Endodermal cell (in vitro differentiated cells): ENCODE measurements around the gene BRI3BP. TPM values are rescaled to one million over a fixed set of nuclear protein-coding genes. Genes with fewer than 3 reads are reported as not detected.

Experiments
- DNase-seq: peaks from one replicate; pipeline ENCODE4 v3.0.0-alpha.2; 2017
- H3K27ac ChIP-seq: 2 replicates; pipeline ENCODE4 v1.5.1; 2013; ENCODE audit warnings: mild to moderate bottlenecking, low read depth, low read length, moderate library complexity
- H3K27me3 ChIP-seq: 2 replicates; pipeline ENCODE4 v1.6.1; 2013; ENCODE audit warnings: mild to moderate bottlenecking, low read length, moderate library complexity; ENCODE audit not compliant: insufficient read depth, control insufficient read depth, poor library complexity, severe bottlenecking
- H3K36me3 ChIP-seq: 2 replicates; pipeline ENCODE4 v1.7.0; 2013; ENCODE audit warnings: mild to moderate bottlenecking, low read length, moderate library complexity; ENCODE audit not compliant: control insufficient read depth, insufficient read depth
- H3K4me1 ChIP-seq: one replicate; pipeline ENCODE4 v1.7.0; 2013; ENCODE audit warnings: low read length; ENCODE audit not compliant: control insufficient read depth, insufficient read depth
- H3K4me3 ChIP-seq: 2 replicates; pipeline ENCODE4 v1.5.1; 2013; ENCODE audit warnings: mild to moderate bottlenecking, low read length, moderate library complexity
- H3K9ac ChIP-seq: 2 replicates; pipeline ENCODE4 v1.6.1; 2013; ENCODE audit warnings: mild to moderate bottlenecking, low read length, moderate library complexity; ENCODE audit not compliant: poor library complexity, severe bottlenecking; ENCODE audit errors: extremely low read depth
- H3K9me3 ChIP-seq: 2 replicates; pipeline ENCODE4 v1.6.1; 2013; ENCODE audit warnings: mild to moderate bottlenecking, low read length, moderate library complexity; ENCODE audit not compliant: control insufficient read depth
- H3K27ac Mint-ChIP-seq: 2 replicates; pipeline ENCODE4 v1.8.0; 2020; ENCODE audit warnings: mixed read lengths
- H3K27me3 Mint-ChIP-seq: 2 replicates; pipeline ENCODE4 v1.8.0; 2021; ENCODE audit warnings: mild to moderate bottlenecking, mixed read lengths; ENCODE audit not compliant: insufficient read depth
- H3K36me3 Mint-ChIP-seq: 2 replicates; pipeline ENCODE4 v1.8.0; 2020; ENCODE audit warnings: low read depth, mixed read lengths
- H3K4me1 Mint-ChIP-seq: 2 replicates; pipeline ENCODE4 v1.8.0; 2020; ENCODE audit warnings: mixed read lengths
- H3K4me3 Mint-ChIP-seq: 2 replicates; pipeline ENCODE4 v1.8.0; 2020; ENCODE audit warnings: mild to moderate bottlenecking, moderate library complexity, mixed read lengths
- H3K9me3 Mint-ChIP-seq: 2 replicates; pipeline ENCODE4 v1.8.0; 2020; ENCODE audit warnings: mild to moderate bottlenecking, mixed read lengths
- WGBS, 2 experiments: methylation state at CpG; one replicate each; pipeline versions ENCODE4 v1.1.5 to v1.1.7; 2013; ENCODE audit warnings: missing lambda C conversion rate in 2 of 2, mixed read lengths in 1 of 2; ENCODE audit not compliant: insufficient coverage in 1 of 2, insufficient read length in 1 of 2; 5-methylcytosine and 5-hydroxymethylcytosine counted together
- total RNA-seq, 2 donors: library from RNA; stranded (reverse); fragmentation: NEBNext Ultra II Directional in 1 of 2; extraction: Animal tissue kit (Norgen Biotek cat#: 25700) in 1 of 2; gene quantifications; 2 replicates in 1 of 2; 3 replicates in 1 of 2; pipeline ENCODE4 v1.2.1, GENCODE V29; 2021
- TF ChIP-seq, protein P1 (sequence below): fragments of 200-600 bp; sonication (generic); conservative IDR thresholded peaks from 2 replicates; pipeline ENCODE4 v1.5.0; 2021; ENCODE audit warnings: antibody characterized with exemption, mild to moderate bottlenecking

Gene BRI3BP
- total RNA-seq, 2 donors from 2014 or later = 10.5 to 16.0 TPM

DNA sequence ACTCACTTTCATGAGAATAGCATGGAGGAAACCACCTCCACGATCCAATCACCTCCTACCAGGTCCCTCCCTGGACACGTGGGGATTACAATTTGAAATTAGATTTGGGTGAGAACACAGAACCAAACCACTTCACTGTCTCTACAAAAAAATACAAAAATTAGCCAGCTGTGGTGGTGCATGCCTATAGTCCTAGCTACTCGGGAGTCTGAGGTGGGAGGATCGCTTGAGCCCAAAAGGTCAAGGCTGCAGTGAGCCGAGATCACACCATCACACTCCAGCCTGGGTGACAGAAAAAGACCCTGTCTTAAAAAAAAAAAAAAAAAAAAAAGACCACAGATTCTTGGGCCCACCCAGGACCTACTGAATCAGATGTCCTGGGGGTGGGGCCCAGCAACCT is 28.3 kb downstream of the BRI3BP start:
- Histone ChIP-seq H3K36me3 (peaks cover 9% of the 10 kb centered on the region), H3K27me3 (no peaks in the 10 kb centered on the region), H3K4me3 (no peak overlapping the region), H3K9ac (no peak overlapping the region), H3K4me1 (no peaks in the 10 kb centered on the region), H3K9me3 (peaks cover 7% of the 10 kb centered on the region), H3K27ac (no peak overlapping the region)
- 89 to 100% methylated on average over 1 to 5 of the region's 5 CpGs for WGBS, 2 experiments
- Mint-ChIP-seq H3K4me1 (no peaks in the 10 kb centered on the region), H3K9me3 (peaks cover 6% of the 10 kb centered on the region), H3K27ac (no peak overlapping the region), H3K27me3 (no peaks in the 10 kb centered on the region), H3K4me3 (no peak overlapping the region), H3K36me3 (peaks cover 48% of the 10 kb centered on the region)
- TF ChIP-seq, protein P1, sequence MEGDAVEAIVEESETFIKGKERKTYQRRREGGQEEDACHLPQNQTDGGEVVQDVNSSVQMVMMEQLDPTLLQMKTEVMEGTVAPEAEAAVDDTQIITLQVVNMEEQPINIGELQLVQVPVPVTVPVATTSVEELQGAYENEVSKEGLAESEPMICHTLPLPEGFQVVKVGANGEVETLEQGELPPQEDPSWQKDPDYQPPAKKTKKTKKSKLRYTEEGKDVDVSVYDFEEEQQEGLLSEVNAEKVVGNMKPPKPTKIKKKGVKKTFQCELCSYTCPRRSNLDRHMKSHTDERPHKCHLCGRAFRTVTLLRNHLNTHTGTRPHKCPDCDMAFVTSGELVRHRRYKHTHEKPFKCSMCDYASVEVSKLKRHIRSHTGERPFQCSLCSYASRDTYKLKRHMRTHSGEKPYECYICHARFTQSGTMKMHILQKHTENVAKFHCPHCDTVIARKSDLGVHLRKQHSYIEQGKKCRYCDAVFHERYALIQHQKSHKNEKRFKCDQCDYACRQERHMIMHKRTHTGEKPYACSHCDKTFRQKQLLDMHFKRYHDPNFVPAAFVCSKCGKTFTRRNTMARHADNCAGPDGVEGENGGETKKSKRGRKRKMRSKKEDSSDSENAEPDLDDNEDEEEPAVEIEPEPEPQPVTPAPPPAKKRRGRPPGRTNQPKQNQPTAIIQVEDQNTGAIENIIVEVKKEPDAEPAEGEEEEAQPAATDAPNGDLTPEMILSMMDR = no peak
- DNase-seq = no peak

DNA sequence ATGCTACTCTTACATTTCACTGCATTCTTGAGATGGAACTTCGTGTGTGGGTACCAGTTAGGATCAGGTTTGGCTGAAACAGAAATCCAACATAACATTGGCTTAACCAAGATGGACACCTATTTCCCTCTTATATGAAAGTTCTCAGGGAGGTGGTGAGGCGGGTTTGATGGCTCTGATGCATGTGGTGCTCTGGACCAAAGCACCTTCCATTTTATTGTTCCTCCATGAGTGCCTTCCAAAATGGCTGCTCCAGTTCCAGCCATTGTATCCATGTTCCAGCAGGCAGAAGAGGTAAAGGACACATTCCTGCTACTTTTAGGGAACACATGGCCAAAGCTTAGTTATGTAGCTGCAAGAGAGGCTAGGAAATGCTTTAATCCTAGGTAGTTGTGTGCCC is 29.6 kb downstream of the BRI3BP start:
- no peak overlapping the region for H3K27ac ChIP-seq
- no peak overlapping the region for H3K27ac Mint-ChIP-seq
- peaks cover 9% of the 10 kb centered on the region for H3K36me3 ChIP-seq
- no peaks in the 10 kb centered on the region for H3K27me3 Mint-ChIP-seq
- peaks cover 7% of the 10 kb centered on the region for H3K9me3 ChIP-seq
- H3K9me3 Mint-ChIP-seq = peaks cover 6% of the 10 kb centered on the region
- 89 to 100% methylated on average over 1 to 2 of the region's 2 CpGs for WGBS, 2 experiments
- no peaks in the 10 kb centered on the region for H3K27me3 ChIP-seq
- H3K4me3 Mint-ChIP-seq = no peak overlapping the region
- no peaks in the 10 kb centered on the region for H3K4me1 Mint-ChIP-seq
- H3K4me1 ChIP-seq = no peaks in the 10 kb centered on the region
- H3K36me3 Mint-ChIP-seq = peaks cover 43% of the 10 kb centered on the region
- TF ChIP-seq, protein P1 = no peak
- no peak overlapping the region for H3K4me3 ChIP-seq
- H3K9ac ChIP-seq = no peak overlapping the region
- DNase-seq = no peak

GRCh38 chr12:125024949-125025563 is 31.6 kb downstream of the BRI3BP start:
- H3K9me3 Mint-ChIP-seq = peaks cover 6% of the 10 kb centered on the region
- Histone ChIP-seq H3K27me3 (no peaks in the 10 kb centered on the region), H3K4me3 (no peak overlapping the region), H3K9me3 (peaks cover 7% of the 10 kb centered on the region), H3K27ac (no peak overlapping the region), H3K9ac (no peak overlapping the region), H3K36me3 (peaks cover 9% of the 10 kb centered on the region), H3K4me1 (peaks cover 3% of the 10 kb centered on the region)
- TF ChIP-seq, protein P1 = no peak
- peaks cover 37% of the 10 kb centered on the region for H3K36me3 Mint-ChIP-seq
- 94 to 99% methylated on average over 32 to 43 of the region's 43 CpGs for WGBS, 2 experiments
- peaks cover 5% of the 10 kb centered on the region for H3K4me1 Mint-ChIP-seq
- H3K4me3 Mint-ChIP-seq = no peak overlapping the region
- no peak overlapping the region for H3K27ac Mint-ChIP-seq
- no peaks in the 10 kb centered on the region for H3K27me3 Mint-ChIP-seq
- no peak for DNase-seq
